ENCODE data around the gene BARX1.

Gene BARX1

GRCh38 chr9:93962561-93963440 is 7.6 kb upstream of the BARX1 start:
- Histone ChIP-seq H3K4me1 (ENCODE audit: control insufficient read depth, insufficient read depth, low read length) (no peaks in the 10 kb centered on the region), H3K27ac (ENCODE audit: extremely low read depth, low read depth, low read length) (no peak overlapping the region), H3K36me3 (ENCODE audit: control insufficient read depth in 2 of 2, insufficient read depth in 1 of 2, low read length in 2 of 2) (no peaks in the 10 kb centered on the region), H3K4me3 (ENCODE audit: low read depth, low read length) (no peak overlapping the region), H3K9me3 (ENCODE audit: control insufficient read depth, insufficient read depth, low read depth, low read length) (no peaks in the 10 kb centered on the region)
- TF ChIP-seq ZNF292 (tag by site-specific recombination; IDR thresholded peaks at IDR 0.05; ENCODE audit: borderline replicate concordance, low read depth): no peak
- no peak for TF ChIP-seq ZFP3 (tag by site-specific recombination; IDR thresholded peaks at IDR 0.05; ENCODE audit: low read depth)
- TF ChIP-seq EGR2 (tag by site-specific recombination; IDR thresholded peaks at IDR 0.05; ENCODE audit: low read depth): peak; percentile 32; the same call in 1 of the 2 replicates
- peak; percentile 71; the same call in 1 of the 2 replicates for TF ChIP-seq ATF2 (tag by site-specific recombination; IDR thresholded peaks at IDR 0.05; ENCODE audit: low read depth)
- no peak for TF ChIP-seq MZF1 (tag by site-specific recombination; IDR thresholded peaks at IDR 0.05; ENCODE audit: borderline replicate concordance)
- TF ChIP-seq ZBTB1 (tag by site-specific recombination; IDR thresholded peaks at IDR 0.05): no peak
- no peak for TF ChIP-seq ZNF324 (tag by site-specific recombination; IDR thresholded peaks at IDR 0.05)
- TF ChIP-seq ZNF560 (tag by site-specific recombination; IDR thresholded peaks at IDR 0.05; ENCODE audit: borderline replicate concordance): no peak
- TF ChIP-seq ZSCAN16 (tag by site-specific recombination; IDR thresholded peaks at IDR 0.05): no peak
- TF ChIP-seq ZNF521 (tag by site-specific recombination; IDR thresholded peaks at IDR 0.05): no peak
- TF ChIP-seq ZNF274 (IDR thresholded peaks at IDR 0.05; ENCODE audit: low read length): no peak
- TF ChIP-seq ZNF274 (tag by site-specific recombination; IDR thresholded peaks at IDR 0.05; ENCODE audit: borderline replicate concordance): no peak
- no peak for TF ChIP-seq ZNF362 (tag by site-specific recombination; IDR thresholded peaks at IDR 0.05)
- peak; percentile 71 for TF ChIP-seq ZNF629 (tag by site-specific recombination; IDR thresholded peaks at IDR 0.05)
- no peak for TF ChIP-seq ZNF354C (tag by site-specific recombination; IDR thresholded peaks at IDR 0.05; ENCODE audit: borderline replicate concordance, low read depth)
- peak; percentile 71 for TF ChIP-seq BCL6B (tag by site-specific recombination; IDR thresholded peaks at IDR 0.05)
- TF ChIP-seq GLIS1 (tag by site-specific recombination; IDR thresholded peaks at IDR 0.05): peak; percentile 51; the same call in 1 of the 2 replicates
- 0 out of 2 replicates have a peak, but pooled peaks have one; percentile 32 for TF ChIP-seq ZBTB8A (tag by site-specific recombination; IDR thresholded peaks at IDR 0.05)
- peak; percentile 53; the same call in 1 of the 2 replicates for TF ChIP-seq ZFHX2 (tag by site-specific recombination; conservative IDR thresholded peaks at IDR 0.05)
- no peak for TF ChIP-seq ZNF510 (tag by site-specific recombination; IDR thresholded peaks at IDR 0.05; ENCODE audit: insufficient replicate concordance)
- peak; percentile 68 for TF ChIP-seq ZNF341 (tag by site-specific recombination; IDR thresholded peaks at IDR 0.05; ENCODE audit: low read depth)
- peak; percentile 50; the same call in 1 of the 2 replicates for TF ChIP-seq ZBTB21 (tag by site-specific recombination; IDR thresholded peaks at IDR 0.05)
- TF ChIP-seq CTCF (tag by site-specific recombination; IDR thresholded peaks at IDR 0.05): 0 out of 2 replicates have a peak, but pooled peaks have one; percentile 7
- peak; percentile 82 for TF ChIP-seq ZNF654 (tag by site-specific recombination; IDR thresholded peaks at IDR 0.05; ENCODE audit: low read depth)
- TF ChIP-seq ZNF585B (tag by site-specific recombination; IDR thresholded peaks at IDR 0.05): no peak
- TF ChIP-seq GLIS2 (tag by site-specific recombination; IDR thresholded peaks at IDR 0.05): peak; percentile 18; the same call in 1 of the 2 replicates
- TF ChIP-seq ZNF514 (tag by site-specific recombination; IDR thresholded peaks at IDR 0.05): no peak
- peak; percentile 43; the same call in 1 of the 2 replicates for TF ChIP-seq KLF9 (tag by site-specific recombination; IDR thresholded peaks at IDR 0.05; ENCODE audit: low read depth)
- POLR2A ChIA-PET: interaction anchor here (0.6 kb wide), 1 partner anchor 238 kb away, joined by 6 read pairs; no protein-coding TSS in a partner anchor
- CTCF ChIA-PET: interaction anchor here (0.7 to 6.4 kb wide), 27 partner anchors 10 to 334 kb away, joined by 3 to 96 read pairs (median 4); no protein-coding TSS in a partner anchor
